Liver (tissue), 9 donors: ENCODE results near the gene PABPC1L. TPM values are rescaled to one million over a fixed set of nuclear protein-coding genes. Genes with fewer than 3 reads are reported as not detected.

Source experiments
- DNase-seq: peaks from one replicate; pipeline ENCODE4 v3.0.0-alpha.2; 2017; ENCODE audit warnings: low spot score
- H3K27ac ChIP-seq, 2 donors: one replicate each; pipeline ENCODE4 v1.7.0; 2013; ENCODE audit warnings: inconsistent platforms in 2 of 2, low read length in 2 of 2, control low read depth in 1 of 2, low read depth in 1 of 2, mild to moderate bottlenecking in 1 of 2
- H3K27me3 ChIP-seq, 4 donors: one replicate each; pipeline versions ENCODE4 v1.6.1 to v1.7.0; 2013; ENCODE audit warnings: low read length in 3 of 4, inconsistent platforms in 1 of 4, mild to moderate bottlenecking in 1 of 4, moderate library complexity in 1 of 4; ENCODE audit not compliant: control insufficient read depth in 4 of 4, insufficient read depth in 4 of 4
- H3K36me3 ChIP-seq, 4 donors: one replicate each; pipeline versions ENCODE4 v1.6.1 to v1.7.0; 2013; ENCODE audit warnings: low read length in 3 of 4, mild to moderate bottlenecking in 3 of 4, low read depth in 1 of 4, moderate library complexity in 1 of 4; ENCODE audit not compliant: control insufficient read depth in 4 of 4, insufficient read depth in 3 of 4
- H3K4me1 ChIP-seq, 4 donors: one replicate each; pipeline versions ENCODE4 v1.6.1 to v1.7.0; 2013; ENCODE audit warnings: low read length in 3 of 4, mild to moderate bottlenecking in 3 of 4, moderate library complexity in 1 of 4; ENCODE audit not compliant: control insufficient read depth in 4 of 4, insufficient read depth in 4 of 4
- H3K4me3 ChIP-seq, 3 donors: one replicate each; pipeline versions ENCODE4 v1.6.1 to v1.7.0; 2013; ENCODE audit warnings: low read length in 3 of 3, control low read depth in 1 of 3, low read depth in 1 of 3, mild to moderate bottlenecking in 1 of 3
- H3K9ac ChIP-seq, 2 donors: one replicate each; pipeline ENCODE4 v1.7.0; 2013; ENCODE audit warnings: low read length in 2 of 2, mild to moderate bottlenecking in 2 of 2, moderate library complexity in 2 of 2, control low read depth in 1 of 2, low read depth in 1 of 2
- H3K9me3 ChIP-seq, 4 donors: one replicate each; pipeline versions ENCODE4 v1.6.1 to v1.7.0; 2013; ENCODE audit warnings: low read length in 3 of 4; ENCODE audit not compliant: control insufficient read depth in 4 of 4
- ATF3 ChIP-seq: IDR thresholded peaks from 2 replicates; pipeline ENCODE4 v1.6.1; 2016; ENCODE audit warnings: antibody characterized with exemption
- EGR1 ChIP-seq, 2 donors: IDR thresholded peaks; 2 replicates each; pipeline ENCODE4 v1.6.1; 2016 to 2018; ENCODE audit warnings: antibody characterized with exemption in 2 of 2, low read depth in 2 of 2
- FOXA1 ChIP-seq: IDR thresholded peaks from 2 replicates; pipeline ENCODE4 v1.6.1; 2016; ENCODE audit warnings: antibody characterized with exemption
- FOXA2 ChIP-seq: IDR thresholded peaks from 2 replicates; pipeline ENCODE4 v1.6.1; 2016; ENCODE audit warnings: antibody characterized with exemption
- GABPA ChIP-seq, 2 donors: IDR thresholded peaks in 1 of 2; conservative IDR thresholded peaks in 1 of 2; 2 replicates each; pipeline ENCODE4 v1.6.1; 2016; ENCODE audit warnings: antibody characterized with exemption in 2 of 2, mild to moderate bottlenecking in 1 of 2, moderate library complexity in 1 of 2
- HNF4A ChIP-seq, 2 donors: conservative IDR thresholded peaks; 2 replicates each; pipeline ENCODE4 v1.6.1; 2016; ENCODE audit warnings: antibody characterized with exemption in 2 of 2, mild to moderate bottlenecking in 2 of 2
- HNF4G ChIP-seq: IDR thresholded peaks from 2 replicates; pipeline ENCODE4 v1.6.1; 2016; ENCODE audit warnings: antibody characterized with exemption
- JUND ChIP-seq, 2 donors: IDR thresholded peaks; 2 replicates each; pipeline ENCODE4 v1.6.1; 2016; ENCODE audit warnings: antibody characterized with exemption in 2 of 2
- MAX ChIP-seq: IDR thresholded peaks from 2 replicates; pipeline ENCODE4 v1.6.1; 2016; ENCODE audit warnings: antibody characterized with exemption
- NR2F2 ChIP-seq: IDR thresholded peaks from 2 replicates; pipeline ENCODE4 v1.6.1; 2016; ENCODE audit warnings: antibody characterized with exemption
- RAD21 ChIP-seq, 2 donors: IDR thresholded peaks; 2 replicates each; pipeline ENCODE4 v1.6.1; 2016; ENCODE audit warnings: antibody characterized with exemption in 2 of 2, mild to moderate bottlenecking in 2 of 2
- SP1 ChIP-seq: IDR thresholded peaks from 2 replicates; pipeline ENCODE4 v1.6.1; 2018; ENCODE audit warnings: antibody characterized with exemption, mild to moderate bottlenecking
- TAF1 ChIP-seq: conservative IDR thresholded peaks from 2 replicates; pipeline ENCODE4 v1.6.1; 2016; ENCODE audit warnings: antibody characterized with exemption, mild to moderate bottlenecking
- YY1 ChIP-seq: IDR thresholded peaks from 2 replicates; pipeline ENCODE4 v1.6.1; 2016; ENCODE audit warnings: antibody characterized with exemption, mild to moderate bottlenecking
- WGBS: extraction: QIAGEN DNeasy Blood & Tissue Kit; methylation state at CpG from one replicate; pipeline ENCODE4 v1.1.7; 2013; 5-methylcytosine and 5-hydroxymethylcytosine counted together
- polyA plus RNA-seq, 2 donors: library from polyadenylated mRNA; stranded (reverse) in 1 of 2; unstranded in 1 of 2; fragments of 200-250 nt in 1 of 2; fragments of >200 nt in 1 of 2; fragmentation: Nextera tagmentation in 1 of 2; extraction: Ambion mirVana in 1 of 2; gene quantifications; one replicate each; pipeline versions ENCODE4 v1.2.1 to v1.2.3, GENCODE V29; 2013 to 2015
- total RNA-seq, 2 donors: library from RNA; depleted of rRNA; stranded (reverse); fragments of >200 nt; gene quantifications; one replicate each; pipeline ENCODE4 v1.2.3, GENCODE V29; 2014
- TF ChIP-seq, protein P1 (sequence below): fragments of 150-350 bp; IDR thresholded peaks from 2 replicates; pipeline ENCODE4 v1.5.1; 2017; ENCODE audit warnings: improper control_type of control experiment, low read depth, low read length; ENCODE audit not compliant: missing input control
- TF ChIP-seq, protein P2 (sequence below): IDR thresholded peaks from 2 replicates; pipeline ENCODE4 v1.6.1; 2016; ENCODE audit warnings: antibody characterized with exemption, mild to moderate bottlenecking
- TF ChIP-seq, protein P3 (sequence below): IDR thresholded peaks from 2 replicates; pipeline ENCODE4 v1.6.1; 2016; ENCODE audit warnings: antibody characterized with exemption
- donor health status: healthy.
- donor health status: healthy.
- donor health status: healthy.
- donor health status: healthy.
- donor health status: healthy.

The PABPC1L gene
- total and polyA plus RNA-seq, 4 donors, result 4.7 to 21.0 (median 10.9) TPM

DNA sequence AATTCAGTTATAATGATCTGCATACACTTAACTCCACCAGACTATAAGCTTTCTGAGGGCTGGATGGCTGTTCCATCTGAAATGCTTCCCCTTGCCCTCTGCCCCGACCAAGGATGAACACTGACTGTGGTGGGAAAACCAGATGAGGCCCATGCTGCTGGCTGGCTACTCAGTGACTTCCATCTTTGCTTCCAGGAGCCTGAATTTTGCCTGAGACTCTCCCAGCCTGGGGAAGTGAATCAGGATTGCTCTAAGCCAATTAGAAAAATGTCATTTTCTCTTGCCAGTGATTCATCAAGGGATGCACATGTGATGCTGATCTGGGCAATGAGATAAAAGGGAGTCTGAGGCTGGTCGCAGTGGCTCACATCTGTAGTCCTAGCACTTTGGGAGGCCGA, 52.0 kb downstream of the PABPC1L start:
- H3K36me3 ChIP-seq, result no peaks in the 10 kb centered on the region
- no peak overlapping the region for H3K27ac ChIP-seq
- no peak overlapping the region for H3K9ac ChIP-seq
- H3K4me1 ChIP-seq, result peaks cover 0 to 17% (median 15%) of the 10 kb centered on the region in 4 donors
- 87% methylated on average over 3 of the region's 3 CpGs for WGBS
- no peak overlapping the region for H3K4me3 ChIP-seq
- no peaks in the 10 kb centered on the region for H3K27me3 ChIP-seq
- no peaks in the 10 kb centered on the region for H3K9me3 ChIP-seq
- no peak for DNase-seq
- TF ChIP-seq TAF1 (no peak), MAX (no peak), NR2F2 (no peak), JUND (IDR thresholded peaks at IDR 0.05) (no peak), FOXA2 (no peak), FOXA1 (no peak), ATF3 (no peak), RAD21 (IDR thresholded peaks at IDR 0.05) (no peak), HNF4A (conservative IDR thresholded peaks at IDR 0.05) (no peak), GABPA (IDR thresholded peaks at IDR 0.05 in 1 of 2, conservative IDR thresholded peaks at IDR 0.05 in 1 of 2) (no peak), HNF4G (no peak), EGR1 (IDR thresholded peaks at IDR 0.05; ENCODE audit: low read depth in 2 of 2) (no peak), YY1 (no peak), SP1 (no peak)
- TF ChIP-seq, protein P1, sequence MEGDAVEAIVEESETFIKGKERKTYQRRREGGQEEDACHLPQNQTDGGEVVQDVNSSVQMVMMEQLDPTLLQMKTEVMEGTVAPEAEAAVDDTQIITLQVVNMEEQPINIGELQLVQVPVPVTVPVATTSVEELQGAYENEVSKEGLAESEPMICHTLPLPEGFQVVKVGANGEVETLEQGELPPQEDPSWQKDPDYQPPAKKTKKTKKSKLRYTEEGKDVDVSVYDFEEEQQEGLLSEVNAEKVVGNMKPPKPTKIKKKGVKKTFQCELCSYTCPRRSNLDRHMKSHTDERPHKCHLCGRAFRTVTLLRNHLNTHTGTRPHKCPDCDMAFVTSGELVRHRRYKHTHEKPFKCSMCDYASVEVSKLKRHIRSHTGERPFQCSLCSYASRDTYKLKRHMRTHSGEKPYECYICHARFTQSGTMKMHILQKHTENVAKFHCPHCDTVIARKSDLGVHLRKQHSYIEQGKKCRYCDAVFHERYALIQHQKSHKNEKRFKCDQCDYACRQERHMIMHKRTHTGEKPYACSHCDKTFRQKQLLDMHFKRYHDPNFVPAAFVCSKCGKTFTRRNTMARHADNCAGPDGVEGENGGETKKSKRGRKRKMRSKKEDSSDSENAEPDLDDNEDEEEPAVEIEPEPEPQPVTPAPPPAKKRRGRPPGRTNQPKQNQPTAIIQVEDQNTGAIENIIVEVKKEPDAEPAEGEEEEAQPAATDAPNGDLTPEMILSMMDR, result no peak
- TF ChIP-seq, protein P2, sequence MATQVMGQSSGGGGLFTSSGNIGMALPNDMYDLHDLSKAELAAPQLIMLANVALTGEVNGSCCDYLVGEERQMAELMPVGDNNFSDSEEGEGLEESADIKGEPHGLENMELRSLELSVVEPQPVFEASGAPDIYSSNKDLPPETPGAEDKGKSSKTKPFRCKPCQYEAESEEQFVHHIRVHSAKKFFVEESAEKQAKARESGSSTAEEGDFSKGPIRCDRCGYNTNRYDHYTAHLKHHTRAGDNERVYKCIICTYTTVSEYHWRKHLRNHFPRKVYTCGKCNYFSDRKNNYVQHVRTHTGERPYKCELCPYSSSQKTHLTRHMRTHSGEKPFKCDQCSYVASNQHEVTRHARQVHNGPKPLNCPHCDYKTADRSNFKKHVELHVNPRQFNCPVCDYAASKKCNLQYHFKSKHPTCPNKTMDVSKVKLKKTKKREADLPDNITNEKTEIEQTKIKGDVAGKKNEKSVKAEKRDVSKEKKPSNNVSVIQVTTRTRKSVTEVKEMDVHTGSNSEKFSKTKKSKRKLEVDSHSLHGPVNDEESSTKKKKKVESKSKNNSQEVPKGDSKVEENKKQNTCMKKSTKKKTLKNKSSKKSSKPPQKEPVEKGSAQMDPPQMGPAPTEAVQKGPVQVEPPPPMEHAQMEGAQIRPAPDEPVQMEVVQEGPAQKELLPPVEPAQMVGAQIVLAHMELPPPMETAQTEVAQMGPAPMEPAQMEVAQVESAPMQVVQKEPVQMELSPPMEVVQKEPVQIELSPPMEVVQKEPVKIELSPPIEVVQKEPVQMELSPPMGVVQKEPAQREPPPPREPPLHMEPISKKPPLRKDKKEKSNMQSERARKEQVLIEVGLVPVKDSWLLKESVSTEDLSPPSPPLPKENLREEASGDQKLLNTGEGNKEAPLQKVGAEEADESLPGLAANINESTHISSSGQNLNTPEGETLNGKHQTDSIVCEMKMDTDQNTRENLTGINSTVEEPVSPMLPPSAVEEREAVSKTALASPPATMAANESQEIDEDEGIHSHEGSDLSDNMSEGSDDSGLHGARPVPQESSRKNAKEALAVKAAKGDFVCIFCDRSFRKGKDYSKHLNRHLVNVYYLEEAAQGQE, result no peak
- TF ChIP-seq, protein P3, sequence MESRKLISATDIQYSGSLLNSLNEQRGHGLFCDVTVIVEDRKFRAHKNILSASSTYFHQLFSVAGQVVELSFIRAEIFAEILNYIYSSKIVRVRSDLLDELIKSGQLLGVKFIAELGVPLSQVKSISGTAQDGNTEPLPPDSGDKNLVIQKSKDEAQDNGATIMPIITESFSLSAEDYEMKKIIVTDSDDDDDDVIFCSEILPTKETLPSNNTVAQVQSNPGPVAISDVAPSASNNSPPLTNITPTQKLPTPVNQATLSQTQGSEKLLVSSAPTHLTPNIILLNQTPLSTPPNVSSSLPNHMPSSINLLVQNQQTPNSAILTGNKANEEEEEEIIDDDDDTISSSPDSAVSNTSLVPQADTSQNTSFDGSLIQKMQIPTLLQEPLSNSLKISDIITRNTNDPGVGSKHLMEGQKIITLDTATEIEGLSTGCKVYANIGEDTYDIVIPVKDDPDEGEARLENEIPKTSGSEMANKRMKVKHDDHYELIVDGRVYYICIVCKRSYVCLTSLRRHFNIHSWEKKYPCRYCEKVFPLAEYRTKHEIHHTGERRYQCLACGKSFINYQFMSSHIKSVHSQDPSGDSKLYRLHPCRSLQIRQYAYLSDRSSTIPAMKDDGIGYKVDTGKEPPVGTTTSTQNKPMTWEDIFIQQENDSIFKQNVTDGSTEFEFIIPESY, result no peak

DNA sequence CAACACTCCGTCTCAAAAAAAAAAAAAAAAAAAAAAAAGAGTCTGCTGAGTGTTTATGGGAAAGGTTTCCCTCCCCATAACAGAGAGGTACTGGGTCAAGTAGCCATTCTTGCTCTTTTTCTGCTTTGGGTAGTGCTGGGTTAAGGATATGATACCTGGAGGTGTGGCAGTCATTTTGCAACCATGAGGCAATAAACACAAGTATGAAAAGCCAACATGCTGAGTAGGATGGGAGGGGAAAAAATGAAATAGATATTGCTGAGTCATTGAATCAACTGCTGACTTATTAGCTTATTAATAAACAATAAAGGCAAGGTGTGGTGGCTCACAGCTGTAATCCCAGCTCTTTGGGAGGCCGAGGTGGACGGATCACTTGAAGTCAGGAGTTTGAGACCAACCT, 52.6 kb downstream of the PABPC1L start:
- H3K9me3 ChIP-seq, result no peaks in the 10 kb centered on the region
- WGBS, result 99% methylated on average over 3 of the region's 3 CpGs
- peaks cover 0 to 23% (median 21%) of the 10 kb centered on the region in 4 donors for H3K4me1 ChIP-seq
- TF ChIP-seq FOXA2 (no peak), RAD21 (IDR thresholded peaks at IDR 0.05) (no peak)
- TF ChIP-seq, protein P1, result no peak
- H3K4me3 ChIP-seq, result no peak overlapping the region
- no peaks in the 10 kb centered on the region for H3K27me3 ChIP-seq
- no peak overlapping the region for H3K27ac ChIP-seq
- no peak for DNase-seq
- no peak overlapping the region for H3K9ac ChIP-seq
- H3K36me3 ChIP-seq, result no peaks in the 10 kb centered on the region
